Cerebellar nuclear complex (tissue), 1 donor: Measurements from ENCODE around the gene ZDHHC9.
"Not testable (repeated sequence)": the region's sequence is repeated elsewhere in the genome, so short reads cannot be mapped to it uniquely, and the experiment has no call there.

Experiments
- DNase-seq, 2 experiments: peaks; one replicate each; lab custom pipeline; 2025; lab: John Stamatoyannopoulos, UW

ZDHHC9 gene

DNA sequence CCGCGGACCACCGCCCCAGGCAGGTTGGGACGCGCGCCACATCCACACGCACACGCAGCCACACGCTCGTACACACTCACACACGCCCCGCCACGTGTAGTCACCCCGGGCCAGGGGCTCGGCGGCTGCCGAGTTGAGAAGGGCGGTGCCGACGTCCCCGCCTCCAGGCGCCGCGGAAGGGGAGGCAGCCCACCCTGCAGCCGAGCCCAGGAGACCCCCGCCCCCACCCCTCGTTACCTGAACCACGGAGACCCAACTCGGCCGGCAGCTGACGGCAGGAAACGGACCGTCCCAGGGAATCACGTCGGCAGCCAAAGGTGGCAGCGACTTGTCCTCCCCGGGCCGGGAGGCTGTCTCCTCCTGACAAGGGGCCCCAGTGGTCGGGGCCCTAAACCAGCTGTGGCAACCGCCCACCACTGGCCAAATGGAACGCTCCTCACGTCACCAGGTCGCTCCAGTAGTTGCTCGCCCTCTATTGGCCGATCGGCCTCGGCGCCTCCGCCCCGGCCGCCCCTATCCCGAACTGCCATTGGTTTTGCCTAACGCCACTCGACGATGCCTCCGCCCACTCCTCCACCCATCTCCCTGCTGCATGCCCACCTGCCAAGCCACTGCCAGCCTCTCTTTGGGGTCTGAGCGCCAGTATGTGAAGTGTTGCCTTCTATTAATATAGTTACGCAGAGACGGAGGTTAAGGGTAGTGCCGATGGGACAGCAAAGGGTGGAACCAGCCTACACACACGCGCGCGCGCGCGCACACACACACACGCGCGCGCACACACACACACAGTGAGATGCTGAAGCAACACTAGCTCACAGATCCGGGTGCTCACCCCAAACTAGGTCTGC lies at the start of gene ZDHHC9:
Gene ZDHHC9, minus strand, starts transcription at position 428 of the 848 bp plus-strand sequence. CDS start 1,941 bp downstream, outside the sequence.
- DNase-seq, result peak; percentile 4 to 8

GRCh38 chrX:129877401-129877800 lies 33.7 kb upstream of the ZDHHC9 start:
- no peak for DNase-seq

GRCh38 chrX:129876771-129877305 lies 33.2 kb upstream of the ZDHHC9 start:
- no peak for DNase-seq

- DNase-seq, result no peak
Measured at GRCh38 chrX:129875669-129876068, 32.0 kb upstream of the ZDHHC9 start.

DNA sequence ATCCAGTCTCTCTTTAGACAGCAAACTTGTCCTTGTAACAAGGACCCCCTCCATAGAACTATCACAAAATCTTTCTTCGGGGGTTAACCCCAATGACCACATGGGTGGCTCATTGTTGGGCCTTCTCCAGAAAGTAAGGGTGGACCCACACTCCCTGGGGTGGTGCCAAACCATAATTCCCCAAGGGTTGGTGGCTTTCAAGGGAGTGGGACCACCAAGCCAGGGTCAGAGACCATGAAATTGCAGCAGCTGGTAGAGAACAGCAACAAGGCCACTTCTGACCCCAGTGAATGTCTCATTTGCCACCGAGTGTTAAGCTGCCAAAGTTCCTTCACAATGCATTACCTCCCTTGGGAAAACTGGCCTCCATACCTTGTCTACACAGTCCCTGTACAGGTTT lies 28.8 kb upstream of the ZDHHC9 start:
- DNase-seq, result no peak

DNA sequence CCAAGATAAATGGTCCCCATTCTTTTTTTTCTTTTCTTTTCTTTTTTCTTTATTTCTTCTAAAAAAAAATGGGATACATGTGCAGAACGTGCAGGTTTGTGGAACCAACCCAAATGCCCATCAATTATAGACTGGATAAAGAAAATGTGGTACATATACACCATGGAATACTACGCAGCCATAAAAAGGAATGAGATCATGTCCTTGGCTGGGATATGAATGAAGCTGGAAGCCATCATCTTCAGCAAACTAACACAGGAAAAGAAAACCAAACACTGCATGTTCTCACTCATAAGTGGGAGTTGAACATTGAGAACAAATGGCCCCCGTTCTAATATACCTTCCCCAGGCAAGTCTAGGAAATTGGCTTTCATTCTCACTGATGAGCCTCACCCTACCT lies 22.6 kb upstream of the ZDHHC9 start:
- not testable (repeated sequence) for DNase-seq

- not testable (repeated sequence) for DNase-seq
Measured at GRCh38 chrX:129859134-129859533, 15.4 kb upstream of the ZDHHC9 start.

DNA sequence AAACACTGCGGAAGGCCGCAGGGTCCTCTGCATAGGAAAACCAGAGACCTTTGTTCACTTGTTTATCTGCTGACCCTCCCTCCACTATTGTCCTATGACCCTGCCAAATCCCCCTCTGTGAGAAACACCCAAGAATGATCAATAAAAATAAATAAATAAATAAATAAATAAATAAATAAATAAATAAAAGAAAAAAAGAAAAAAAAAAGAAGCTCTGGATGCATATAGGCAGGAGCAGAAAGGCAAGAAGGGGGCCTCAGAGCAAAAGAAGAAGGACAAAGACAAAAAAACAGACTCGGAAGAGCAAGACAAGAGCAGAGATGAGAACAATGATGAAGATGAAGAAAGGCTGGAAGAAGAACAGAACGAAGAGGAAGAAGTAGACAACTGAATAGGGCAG lies 8.1 kb upstream of the ZDHHC9 start:
- DNase-seq, result not testable (repeated sequence)

GRCh38 chrX:129846716-129847115 lies 3.0 kb upstream of the ZDHHC9 start:
- DNase-seq, result no peak

- DNase-seq, result no peak
Measured at GRCh38 chrX:129845616-129846190, 2.0 kb upstream of the ZDHHC9 start.

DNA sequence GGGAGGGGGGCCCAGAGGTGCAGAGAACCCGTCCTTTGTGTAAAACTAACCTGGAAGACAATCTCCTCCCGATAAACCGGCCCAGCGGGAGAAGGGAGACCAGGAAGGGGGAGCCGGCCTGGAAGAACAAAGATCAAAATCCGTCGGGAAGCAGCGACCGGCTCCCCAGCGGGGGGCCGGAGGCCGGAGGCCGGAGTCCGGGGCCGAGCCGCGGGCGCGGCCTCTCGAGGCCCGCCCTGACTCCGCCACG lies 552 bp downstream of the ZDHHC9 start:
- no peak for DNase-seq

DNA sequence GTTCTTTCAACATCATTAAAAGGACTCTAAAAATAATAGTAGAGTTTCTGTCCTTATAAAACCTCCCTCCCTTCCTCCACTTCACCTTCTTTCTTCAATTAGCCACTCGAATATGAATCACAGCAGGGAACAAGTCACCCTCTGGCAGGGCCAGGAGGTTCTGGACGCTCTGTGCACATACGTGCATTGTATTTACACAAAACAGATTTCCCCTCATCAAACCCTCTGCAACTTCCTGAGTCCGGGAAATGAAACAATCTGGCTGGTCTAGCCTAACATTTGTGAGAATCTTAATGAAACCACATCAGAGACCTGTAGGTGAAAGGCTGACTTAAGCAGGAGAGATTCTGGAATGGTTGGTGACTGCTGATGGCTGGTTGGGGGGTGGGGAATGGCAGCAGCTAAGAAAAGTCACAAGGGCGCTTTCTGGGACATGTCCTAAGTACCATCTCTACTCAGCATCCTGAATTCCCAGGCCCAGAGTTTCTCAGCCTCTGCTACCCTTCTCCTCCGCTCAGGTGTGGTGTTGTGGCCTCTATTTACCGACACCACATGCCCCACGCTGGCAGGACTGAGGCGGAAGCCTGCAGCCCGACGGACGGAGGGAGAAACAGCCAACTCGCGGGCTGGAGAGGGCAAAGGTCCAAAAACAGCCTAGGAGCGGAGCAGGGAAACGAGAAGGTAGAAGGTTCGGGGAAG lies 1.0 kb downstream of the ZDHHC9 start:
- DNase-seq, result no peak

DNA sequence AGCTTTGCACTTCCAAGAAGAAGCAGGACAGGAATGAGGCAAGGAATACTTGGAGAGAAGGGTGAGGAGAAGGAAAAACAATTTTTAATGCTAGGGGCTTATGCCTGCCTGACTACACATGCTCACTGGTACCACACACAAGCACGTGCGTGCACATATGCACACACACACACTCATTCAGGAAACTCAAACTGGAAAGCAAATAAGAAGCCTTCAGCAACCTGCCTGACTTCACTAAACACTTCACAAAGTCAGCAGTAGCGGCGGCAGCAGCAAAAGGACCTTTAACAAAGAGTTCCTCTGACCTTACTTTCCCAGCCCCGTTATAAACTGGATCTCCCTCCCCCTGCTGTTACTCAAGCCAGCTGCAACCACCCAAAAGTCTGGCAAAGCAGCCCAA lies 3.3 kb downstream of the ZDHHC9 start:
- DNase-seq, result no peak

- no peak for DNase-seq
Measured at GRCh38 chrX:129836827-129837226, 6.9 kb downstream of the ZDHHC9 start.

- no peak for DNase-seq
Measured at GRCh38 chrX:129833153-129833990, 10.3 kb downstream of the ZDHHC9 start.

- no peak for DNase-seq
Measured at GRCh38 chrX:129831091-129831885, 12.4 kb downstream of the ZDHHC9 start.

DNA sequence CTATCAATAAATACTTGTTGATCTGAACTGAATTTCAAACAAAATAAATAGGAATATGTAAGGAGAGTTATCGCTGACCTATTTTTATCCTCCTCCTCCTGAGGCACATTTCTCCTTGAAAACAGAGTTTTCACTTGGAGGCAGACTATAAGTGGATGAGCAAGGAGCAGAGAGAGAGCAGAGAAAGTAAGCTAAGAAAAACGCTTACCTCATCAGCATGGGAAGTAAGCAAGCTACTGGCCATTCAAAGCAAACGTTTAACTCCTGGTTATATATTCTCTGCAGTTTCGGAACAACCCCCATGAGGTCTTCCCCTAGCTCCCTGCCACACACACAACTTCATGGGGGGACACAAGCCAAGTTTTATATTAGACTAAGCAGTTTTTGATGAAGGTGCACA lies 13.2 kb downstream of the ZDHHC9 start:
- no peak for DNase-seq

- no peak for DNase-seq
Measured at GRCh38 chrX:129825746-129826505, 17.8 kb downstream of the ZDHHC9 start.

GRCh38 chrX:129824620-129825019 lies 19.1 kb downstream of the ZDHHC9 start:
- DNase-seq, result no peak

GRCh38 chrX:129823522-129823921 lies 20.2 kb downstream of the ZDHHC9 start:
- DNase-seq, result no peak
